ENCODE results near the gene TMCC2.

TMCC2 gene

DNA sequence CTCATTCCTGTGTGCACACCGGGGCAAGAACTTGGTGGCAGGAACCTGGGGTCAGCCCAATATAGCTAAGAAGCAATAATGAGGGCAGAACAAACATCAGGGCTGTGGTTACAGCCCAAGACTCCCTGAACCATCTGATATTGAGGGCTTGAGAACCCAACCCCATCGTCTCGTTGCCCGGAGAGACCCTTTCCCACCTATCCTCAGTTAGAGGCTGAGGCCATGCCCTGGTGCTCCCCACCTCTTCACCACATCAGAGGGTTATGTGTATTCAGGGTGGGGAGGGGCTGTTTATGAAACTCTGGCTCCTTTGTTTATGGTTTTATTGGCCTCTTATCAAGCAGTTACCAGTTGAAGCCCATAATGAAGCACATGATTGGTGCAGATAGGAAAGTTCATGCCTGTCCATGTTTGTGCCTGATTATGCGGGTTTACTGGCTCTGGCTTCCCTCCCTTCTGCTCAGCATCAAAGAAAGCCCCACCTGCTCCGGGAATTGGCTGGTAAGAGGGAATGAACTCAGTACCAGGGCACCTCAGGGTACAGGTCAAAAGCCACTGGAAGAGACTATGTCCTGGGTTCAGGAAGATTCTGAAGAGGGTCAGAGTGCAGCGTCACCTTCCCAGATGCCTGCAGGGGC is 79.3 kb downstream of the TMCC2 start:
- DNase-seq: no peak

DNA sequence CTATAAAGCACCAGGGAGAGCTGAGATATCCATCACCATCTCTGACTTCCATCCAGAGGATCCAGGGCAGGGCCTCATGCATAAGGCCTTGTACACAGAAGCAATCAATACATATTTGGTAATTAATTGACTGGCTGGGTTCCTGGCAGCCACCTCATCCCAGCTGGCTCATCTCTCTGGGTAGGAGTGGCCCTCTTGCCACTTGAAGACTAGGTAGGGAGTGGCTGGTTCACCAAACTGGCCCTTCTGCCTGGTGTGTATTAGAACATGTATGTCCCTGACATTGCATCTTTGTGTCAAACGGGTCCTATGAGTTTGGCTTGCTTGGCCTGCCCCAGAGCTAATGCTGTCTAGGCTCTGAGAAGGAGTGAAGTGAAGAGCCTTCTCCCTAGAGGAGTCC is 82.0 kb downstream of the TMCC2 start:
- no peak for DNase-seq

DNA sequence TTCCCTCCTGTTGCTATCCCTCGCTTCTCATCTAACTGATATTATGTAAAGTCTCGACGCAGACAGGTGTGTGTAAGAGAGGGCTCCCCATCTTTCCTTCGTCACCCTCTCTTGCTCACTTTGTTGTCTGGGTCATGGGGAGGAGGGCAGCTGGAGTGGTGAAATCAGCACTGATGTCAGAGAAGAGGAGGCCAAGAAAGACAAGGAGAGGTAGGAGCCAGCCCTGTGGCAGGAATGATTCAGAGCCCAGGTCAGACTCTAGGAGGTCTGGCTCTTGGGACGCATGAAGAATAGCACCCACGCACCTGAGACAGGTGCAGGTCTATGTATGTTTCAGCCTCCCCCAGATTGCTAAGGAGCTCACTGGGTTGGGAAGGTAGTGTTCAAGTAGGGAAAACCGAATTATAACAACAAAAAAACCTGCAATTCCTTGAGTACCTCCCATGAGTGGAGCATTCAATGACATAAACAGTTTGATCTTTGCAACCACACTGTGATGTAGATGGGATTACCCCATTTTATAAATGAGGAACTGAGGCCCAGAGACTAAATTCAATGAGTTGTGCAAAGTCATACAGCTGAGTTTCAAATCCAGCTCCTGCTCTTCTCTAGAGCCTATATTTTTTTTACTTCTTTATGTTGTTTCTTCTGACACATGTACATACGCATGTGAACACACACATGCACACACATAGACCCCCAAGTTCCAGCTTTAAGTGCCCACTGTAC is 83.4 kb downstream of the TMCC2 start:
- no peak for DNase-seq

DNA sequence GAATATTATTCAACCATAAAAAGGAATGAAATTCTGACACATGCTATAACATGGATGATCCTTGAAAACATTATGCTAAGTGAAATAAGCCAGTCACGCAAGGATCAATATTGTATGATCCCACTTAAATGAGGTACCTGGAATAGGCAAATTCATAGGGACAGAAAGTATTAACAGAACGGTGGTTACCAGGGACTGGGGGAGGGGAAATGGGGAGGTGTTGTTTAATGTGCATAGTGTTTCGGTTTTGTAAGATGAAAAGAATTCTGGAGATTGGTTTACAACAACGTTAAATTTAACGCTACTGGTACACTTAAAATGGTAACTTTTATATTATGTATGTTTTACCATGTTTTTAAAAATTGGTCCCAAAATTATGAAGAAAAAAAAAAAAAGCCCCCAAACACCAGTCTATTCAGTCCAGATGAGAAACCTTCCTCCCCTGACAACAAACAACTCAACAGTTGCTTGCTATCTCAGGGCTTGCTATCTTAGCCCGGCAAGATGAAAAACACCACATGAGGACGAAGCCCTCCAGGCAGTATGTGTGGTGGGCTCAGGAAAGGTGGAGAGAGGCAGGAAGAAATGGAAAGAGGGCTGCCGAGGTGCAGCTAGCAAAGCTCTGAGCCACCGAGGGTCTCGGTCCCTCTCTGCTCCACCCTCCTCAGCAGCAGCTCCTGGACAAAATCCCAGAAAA is 85.3 kb downstream of the TMCC2 start:
- DNase-seq: no peak

DNA sequence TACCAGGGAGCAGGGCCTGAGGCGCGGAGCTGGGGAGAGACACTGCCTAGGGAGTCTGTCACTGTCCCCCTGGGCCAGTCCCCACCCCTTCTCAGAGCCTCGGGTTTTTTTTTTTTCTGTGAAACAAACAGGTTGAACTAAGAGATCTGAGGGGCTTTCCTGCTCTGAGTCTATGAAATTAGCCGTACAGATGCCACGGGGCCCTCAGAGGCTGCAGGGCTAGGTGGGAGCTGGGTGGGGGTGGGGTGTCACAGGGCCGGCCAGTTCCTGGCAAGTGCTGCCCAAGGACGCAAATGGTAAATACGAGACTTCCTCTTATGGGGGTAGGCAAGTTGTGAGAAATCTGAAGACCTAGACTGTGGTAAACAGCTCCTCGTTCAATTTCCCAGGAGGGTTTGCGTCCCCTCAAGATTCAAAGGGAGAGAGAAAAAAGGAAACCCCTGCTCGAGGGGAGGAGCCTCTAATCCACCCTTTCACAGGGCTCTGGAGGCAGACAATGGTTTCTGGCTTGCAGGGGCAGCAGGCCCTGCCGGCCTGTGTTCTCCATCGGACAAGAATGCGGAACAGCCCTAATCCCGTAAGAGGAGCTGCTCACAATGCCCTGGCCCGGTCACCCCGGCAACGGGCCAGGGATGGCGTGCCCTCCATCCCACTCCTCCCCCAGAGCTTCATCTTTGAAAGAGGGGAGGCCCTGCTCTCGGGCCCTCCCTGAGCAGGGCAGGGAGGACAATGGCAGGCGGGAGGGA is 86.0 kb downstream of the TMCC2 start:
- no peak for DNase-seq

DNA sequence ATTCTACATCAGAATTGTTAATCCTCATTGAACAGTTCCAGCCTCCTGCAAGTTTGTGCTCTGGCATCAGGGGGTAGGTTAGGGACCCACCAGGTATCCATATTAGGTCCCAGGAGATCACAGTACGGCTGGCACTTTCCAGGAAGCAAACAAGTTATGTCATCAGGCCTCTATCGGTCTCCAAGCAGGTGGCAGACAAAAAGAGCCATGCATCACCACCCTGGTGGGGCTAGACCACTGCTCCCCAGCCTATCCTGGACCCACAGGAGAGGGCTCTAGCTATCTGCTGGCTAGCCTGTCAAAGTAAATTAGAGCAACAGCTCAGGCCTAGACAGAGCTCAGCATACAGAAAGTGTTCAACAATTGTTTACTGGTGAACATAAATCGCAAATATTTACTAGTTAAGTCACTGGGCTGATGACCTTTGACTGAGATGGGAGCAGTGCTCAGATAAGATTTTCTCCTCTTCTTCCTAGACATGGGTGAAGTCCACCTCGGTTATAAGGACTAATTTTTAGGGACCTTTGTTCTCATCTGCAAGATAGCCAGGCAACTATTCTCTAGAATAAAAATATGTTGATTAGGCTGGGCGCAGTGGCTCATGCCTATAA is 87.4 kb downstream of the TMCC2 start:
- no peak for DNase-seq

DNA sequence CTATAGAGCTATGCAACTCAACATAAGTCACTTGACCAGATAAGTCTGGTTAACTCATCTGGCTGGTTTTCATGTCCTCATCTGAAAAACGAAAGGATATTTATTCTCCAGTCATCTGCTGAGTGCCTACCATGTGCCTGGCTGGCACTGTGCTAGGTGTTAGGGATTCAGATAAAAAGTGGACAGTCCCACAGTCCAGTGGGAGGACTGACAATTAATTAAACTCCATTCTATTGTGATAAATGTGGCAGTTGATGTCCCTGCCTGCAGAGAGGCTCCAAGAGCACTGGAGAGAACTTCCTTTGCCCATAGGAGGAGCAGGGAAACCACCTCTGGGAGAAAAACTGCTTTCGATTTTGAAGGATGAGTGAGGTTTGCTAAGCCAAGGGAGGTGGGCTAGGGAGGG is 88.4 kb downstream of the TMCC2 start:
- DNase-seq: no peak

DNA sequence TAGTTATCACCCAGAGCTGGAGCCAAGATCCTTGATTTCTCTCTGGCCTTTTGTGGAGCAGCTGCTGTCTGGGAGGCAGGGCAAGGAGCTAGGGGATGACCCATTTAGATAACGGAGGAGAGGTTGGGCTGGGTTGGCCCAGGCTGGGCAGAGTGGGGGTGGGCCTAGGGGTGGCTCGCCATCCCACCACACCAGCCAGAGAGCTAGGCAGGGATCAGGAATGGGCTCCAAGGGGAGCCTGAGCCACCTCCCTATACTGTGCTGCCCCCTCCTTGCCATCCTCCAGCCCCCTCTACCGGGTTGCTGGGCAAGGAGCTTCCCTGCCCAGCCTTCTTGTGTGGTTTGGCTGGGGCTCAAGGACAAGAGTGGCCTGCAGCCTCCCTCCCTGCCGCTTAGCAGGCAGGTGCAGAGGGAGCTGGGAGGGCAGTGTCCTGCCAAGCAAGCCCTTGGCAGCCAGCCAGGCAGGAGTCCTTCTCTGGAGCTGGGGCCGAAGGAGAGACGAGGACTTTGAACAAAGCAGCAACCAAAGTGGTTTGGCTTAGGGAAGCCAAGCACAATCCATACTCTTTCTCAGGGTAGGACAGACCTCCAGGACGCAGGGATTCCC is 89.7 kb downstream of the TMCC2 start:
- no peak for DNase-seq

DNA sequence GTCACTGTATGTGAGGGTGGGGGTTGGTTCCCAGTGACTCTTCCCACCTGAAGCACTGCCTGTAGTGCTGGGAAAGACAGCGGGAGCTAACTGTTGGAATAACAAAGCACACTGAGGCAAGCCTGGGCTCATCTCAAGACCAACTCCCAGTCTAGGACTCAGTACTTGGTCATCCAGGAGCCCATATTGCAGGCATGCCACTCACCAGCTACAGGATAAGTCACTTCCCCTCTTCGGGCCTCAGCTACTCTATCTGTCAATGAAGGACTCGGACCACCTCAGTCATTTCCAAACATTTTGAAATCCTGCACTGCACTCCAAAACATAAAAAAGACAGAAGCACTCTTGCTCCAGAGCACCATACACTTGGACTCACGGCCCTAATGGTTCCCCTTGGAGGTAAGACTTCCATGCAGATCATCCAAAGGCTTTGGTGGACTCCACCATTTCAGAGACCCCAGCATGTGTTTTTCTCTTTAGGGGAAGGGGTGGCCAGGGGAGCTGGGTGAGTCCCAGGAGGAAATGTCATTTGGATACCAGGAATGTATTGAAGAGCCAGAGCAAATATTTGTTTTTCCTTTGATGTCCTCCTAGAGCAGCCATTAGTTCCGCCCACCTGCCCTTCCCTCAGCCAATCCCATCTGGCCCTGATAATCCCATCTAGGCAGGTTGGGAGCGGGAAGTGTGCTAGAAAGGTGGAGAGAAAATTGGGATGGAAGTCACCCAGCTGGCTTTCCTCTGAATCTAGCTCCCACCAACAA is 90.7 kb downstream of the TMCC2 start:
- no peak for DNase-seq

DNA sequence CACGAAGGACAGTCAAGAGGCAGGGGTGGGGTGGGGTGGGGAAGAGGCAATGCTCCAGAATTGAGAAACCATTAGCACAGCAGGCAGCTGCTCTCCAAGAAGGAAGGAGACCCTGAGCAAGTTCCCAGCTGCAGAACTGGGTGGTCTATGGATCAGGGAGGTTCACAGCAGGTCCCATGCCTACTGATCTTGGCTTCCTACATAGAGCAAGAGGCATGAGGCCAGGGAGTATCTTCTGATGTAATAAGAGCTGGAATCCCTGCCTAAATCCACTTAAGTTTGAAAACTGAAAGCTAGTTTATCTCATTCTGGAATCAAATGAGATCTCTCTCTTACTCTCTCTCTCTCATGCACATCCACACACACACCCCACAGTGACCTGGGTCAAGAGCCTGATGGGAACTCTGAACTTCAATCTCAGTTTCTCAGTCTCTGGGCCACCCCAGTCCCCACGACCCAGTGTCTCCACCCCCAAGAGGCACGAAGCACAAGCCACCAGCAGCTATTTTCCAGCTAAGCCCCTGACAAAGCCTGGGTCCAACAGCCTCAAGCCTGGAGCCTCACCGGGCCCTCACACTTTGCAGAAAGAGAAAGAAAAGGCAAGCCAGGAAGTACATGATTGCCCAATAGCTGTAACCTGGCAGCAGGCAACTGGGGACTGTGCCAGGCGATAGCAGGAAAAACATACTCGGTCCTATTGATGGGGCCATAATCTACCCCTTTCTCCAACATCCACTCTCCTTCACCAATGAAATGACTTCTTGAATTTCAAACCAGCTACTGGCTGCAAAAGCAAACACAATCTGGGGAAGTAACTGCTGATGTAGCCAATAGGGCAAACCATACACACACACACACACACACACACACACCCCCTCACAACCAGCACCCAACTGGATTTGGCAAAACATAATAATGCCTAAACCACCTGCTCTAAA is 91.6 kb downstream of the TMCC2 start:
- DNase-seq: peak in 1 of 2 experiments; percentile 44

DNA sequence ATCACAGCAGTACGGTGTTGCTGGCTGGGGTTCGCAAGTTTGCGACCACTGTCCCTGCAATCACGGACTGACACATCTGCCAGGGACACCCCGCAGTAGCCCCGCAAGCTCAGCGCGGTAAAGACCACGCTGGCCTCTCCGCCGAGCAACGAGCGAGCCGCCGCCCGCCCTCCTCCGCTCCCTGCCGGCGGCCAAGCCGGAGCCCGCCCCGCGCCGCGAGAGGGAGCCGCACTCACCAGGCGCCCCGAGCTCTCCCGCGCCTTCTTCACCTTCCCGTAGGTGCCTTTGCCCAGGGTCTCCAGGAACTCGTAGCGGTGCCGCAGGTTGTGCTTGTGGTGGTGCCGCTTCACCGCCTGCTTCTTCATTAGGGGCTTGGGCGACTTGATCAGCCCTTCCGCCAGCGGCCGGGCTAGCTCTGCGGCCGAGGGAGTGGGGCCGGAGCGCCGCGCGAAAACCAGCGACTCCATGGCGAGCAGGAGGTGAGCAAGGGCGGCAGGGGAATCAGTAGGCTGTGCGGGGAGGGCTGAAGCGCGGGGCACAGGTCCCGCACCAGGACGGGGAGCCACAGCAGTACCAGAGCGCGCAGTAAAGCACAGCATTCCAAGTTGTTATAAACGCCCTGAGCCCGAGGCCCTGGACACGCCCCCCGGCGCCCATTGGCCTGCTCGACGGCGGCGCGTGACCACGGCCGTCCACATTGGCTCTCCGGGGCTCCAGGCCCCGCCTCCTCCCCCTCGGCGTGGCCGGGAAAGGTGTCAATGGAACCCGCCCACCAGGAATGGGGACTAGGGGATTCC is 93.6 kb downstream of the TMCC2 start, which contains the start of gene NUAK2:
TSS of gene NUAK2 (minus strand) at position 584 of the 797 bp plus-strand sequence. CDS start at position 467, 117 bp downstream.
- peak; percentile 59 to 79 for DNase-seq

DNA sequence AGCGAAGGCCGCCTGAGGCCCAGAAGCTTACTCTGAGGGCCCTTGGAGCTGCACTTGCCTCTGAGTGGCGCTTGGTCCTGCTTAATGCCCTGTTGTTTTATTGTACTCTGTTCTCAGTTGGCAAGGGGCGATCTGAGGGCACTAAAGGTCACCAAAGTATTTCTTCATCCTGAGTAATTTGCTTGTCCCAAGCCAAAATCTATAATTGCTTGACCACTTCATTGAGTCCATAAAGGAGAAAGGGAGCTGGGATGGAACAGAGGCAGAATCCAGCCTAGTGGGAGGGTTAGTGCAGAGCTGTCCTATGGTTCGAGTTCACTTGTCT is 94.2 kb downstream of the TMCC2 start:
- DNase-seq: no peak

Measured in SW 1271 (cell line).